CD4-positive, alpha-beta memory T cell (primary cell): Measurements from ENCODE around the gene GCGR. TPM values are rescaled to one million over a fixed set of nuclear protein-coding genes. Genes with fewer than 3 reads are reported as not detected.

Source experiments
- CTCF ChIA-PET: fragments of 350-600 bp; sonication (Branson Sonifier 250); formaldehyde crosslinking; loops from one replicate; lab custom pipeline; 2021; ENCODE audit warnings: inconsistent platforms; ENCODE audit not compliant: partially characterized antibody; lab: Charles Lee
- POLR2A ChIA-PET: fragments of 350-600 bp; sonication (Branson Sonifier 250); formaldehyde crosslinking; loops from one replicate; lab custom pipeline; 2021; ENCODE audit not compliant: partially characterized antibody; lab: Charles Lee
- DNase-seq, 5 donors: peaks; one replicate each; pipeline versions ENCODE4 v3.0.0 to v3.0.0-alpha.2; 2020 to 2022; ENCODE audit warnings: mixed read lengths in 1 of 5
- H3K27ac ChIP-seq: one replicate; pipeline ENCODE4 v1.7.0; 2013; ENCODE audit warnings: low read depth, low read length
- H3K27me3 ChIP-seq: 2 replicates; pipeline ENCODE4 v1.7.0; 2013; ENCODE audit warnings: mild to moderate bottlenecking, low read length, moderate library complexity; ENCODE audit not compliant: insufficient read depth
- H3K36me3 ChIP-seq: 2 replicates; pipeline ENCODE4 v1.7.0; 2013; ENCODE audit warnings: mild to moderate bottlenecking, low read length, moderate library complexity; ENCODE audit not compliant: insufficient read depth
- H3K4me1 ChIP-seq: 2 replicates; pipeline ENCODE4 v1.7.0; 2013; ENCODE audit warnings: mild to moderate bottlenecking, low read length, moderate library complexity; ENCODE audit not compliant: insufficient read depth
- H3K4me3 ChIP-seq, 2 donors: one replicate each; pipeline ENCODE4 v1.7.0; 2013; ENCODE audit warnings: low read length in 2 of 2, mild to moderate bottlenecking in 1 of 2
- H3K9me3 ChIP-seq, 2 donors: one replicate each; pipeline ENCODE4 v1.7.0; 2013; ENCODE audit warnings: low read length in 2 of 2, control low read depth in 1 of 2; ENCODE audit not compliant: control insufficient read depth in 1 of 2
- H3K27ac Mint-ChIP-seq, 7 donors: one replicate each; pipeline ENCODE4 v1.8.0; 2020 to 2021; ENCODE audit warnings: mixed read lengths in 7 of 7, mild to moderate bottlenecking in 6 of 7, inconsistent platforms in 3 of 7, moderate library complexity in 3 of 7
- H3K27me3 Mint-ChIP-seq, 2 donors: one replicate each; pipeline ENCODE4 v1.8.0; 2020 to 2021; ENCODE audit warnings: mixed read lengths in 2 of 2
- H3K36me3 Mint-ChIP-seq, 2 donors: one replicate each; pipeline ENCODE4 v1.8.0; 2020 to 2021; ENCODE audit warnings: mixed read lengths in 2 of 2, inconsistent platforms in 1 of 2, mild to moderate bottlenecking in 1 of 2
- H3K4me1 Mint-ChIP-seq, 4 donors: one replicate each; pipeline ENCODE4 v1.8.0; 2020 to 2021; ENCODE audit warnings: mixed read lengths in 4 of 4, mild to moderate bottlenecking in 1 of 4
- H3K4me3 Mint-ChIP-seq, 8 donors: one replicate each; pipeline ENCODE4 v1.8.0; 2020 to 2021; ENCODE audit warnings: mixed read lengths in 8 of 8, mild to moderate bottlenecking in 7 of 8, moderate library complexity in 6 of 8, inconsistent platforms in 3 of 8
- H3K9me3 Mint-ChIP-seq, 8 donors: one replicate each; pipeline ENCODE4 v1.8.0; 2020 to 2021; ENCODE audit warnings: mixed read lengths in 8 of 8, mild to moderate bottlenecking in 5 of 8, inconsistent platforms in 3 of 8, moderate library complexity in 1 of 8
- intact Hi-C: fragments of 100-400 bp; cut with micrococcal nuclease; formaldehyde crosslinking; loops from one replicate; pipeline ENCODE4 v1.15.1; 2023
- polyA plus RNA-seq, 2 donors: library from polyadenylated mRNA; unstranded; fragments of 300-500 nt; fragmentation: Illumina TruSeq; gene quantifications; one replicate each; pipeline ENCODE4 v1.2.3, GENCODE V29; 2021
- total RNA-seq, 2 experiments: library from RNA; stranded (reverse); gene quantifications; one replicate each; pipeline ENCODE4 v1.2.3, GENCODE V29; 2021

Gene GCGR
- total and polyA plus RNA-seq, 4 experiments from 2014 or later, result not detected

DNA sequence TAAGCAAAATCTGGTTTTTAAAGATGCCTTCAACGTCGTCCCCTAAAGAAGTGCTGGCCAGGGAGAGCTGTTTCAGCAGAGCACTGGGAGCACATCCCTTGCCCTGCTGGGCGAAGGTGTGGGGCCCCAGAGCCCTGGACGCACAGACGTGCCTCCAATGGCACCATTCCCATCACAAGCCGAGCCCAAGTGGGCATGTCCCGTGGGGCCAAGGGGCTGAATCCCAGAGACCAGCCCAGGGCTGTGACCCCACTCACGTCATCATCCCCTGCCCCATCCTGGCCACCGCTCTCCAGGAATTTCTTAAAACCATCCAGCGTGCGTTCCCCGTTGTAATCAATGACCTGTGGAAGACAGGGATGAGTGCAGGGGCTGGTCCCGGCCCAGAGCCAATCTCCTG lies 40.9 kb downstream of the GCGR start:
- Histone ChIP-seq H3K9me3 (no peaks in the 10 kb centered on the region), H3K27ac (no peak overlapping the region), H3K4me1 (no peaks in the 10 kb centered on the region), H3K36me3 (peaks cover 41% of the 10 kb centered on the region), H3K4me3 (no peak overlapping the region), H3K27me3 (no peaks in the 10 kb centered on the region)
- DNase-seq, result no peak
- Mint-ChIP-seq H3K27me3 (no peaks in the 10 kb centered on the region), H3K4me1 (no peaks in the 10 kb centered on the region), H3K36me3 (peaks cover 19 to 32% of the 10 kb centered on the region in 2 donors), H3K27ac (no peak overlapping the region), H3K9me3 (peaks cover 0 to 2% (median 0%) of the 10 kb centered on the region in 8 donors), H3K4me3 (no peak overlapping the region)
- POLR2A ChIA-PET, result interaction anchor here (1.7 kb wide), 1 partner anchor 10 kb away, joined by 4 read pairs; no protein-coding TSS in a partner anchor
- intact Hi-C loops, result no loop called here
- CTCF ChIA-PET, result no interaction called here

DNA sequence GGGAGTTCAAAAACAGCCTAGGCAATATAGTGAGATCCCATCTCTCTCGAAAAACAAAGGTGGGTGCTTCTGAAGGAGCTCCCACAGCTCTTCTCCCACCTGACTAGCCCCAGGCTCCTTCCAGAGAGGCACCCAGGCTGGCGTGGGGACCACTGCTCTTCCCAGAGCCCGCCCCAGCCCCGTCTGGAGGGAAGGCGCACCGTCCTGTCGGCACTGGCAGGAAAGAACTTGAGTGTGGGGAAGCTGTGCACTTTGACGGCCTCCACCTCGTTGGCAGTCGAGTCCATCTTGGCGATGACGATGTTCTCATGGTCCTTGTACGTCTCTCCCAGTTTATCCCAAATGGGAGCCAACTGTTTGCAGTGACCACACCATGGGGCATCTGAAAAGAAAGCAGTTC lies 41.4 kb downstream of the GCGR start:
- H3K9me3 ChIP-seq, result no peaks in the 10 kb centered on the region
- ChIA-PET CTCF (no interaction called here), POLR2A (interaction anchor here (1.7 kb wide), 1 partner anchor 10 kb away, joined by 4 read pairs; no protein-coding TSS in a partner anchor)
- no peak for DNase-seq
- no peak overlapping the region for H3K27ac ChIP-seq
- H3K9me3 Mint-ChIP-seq, result peaks cover 0 to 2% (median 0%) of the 10 kb centered on the region in 8 donors
- no peak overlapping the region for H3K27ac Mint-ChIP-seq
- H3K36me3 Mint-ChIP-seq, result peaks cover 19 to 32% of the 10 kb centered on the region in 2 donors
- intact Hi-C loops, result no loop called here
- no peaks in the 10 kb centered on the region for H3K4me1 Mint-ChIP-seq
- no peaks in the 10 kb centered on the region for H3K27me3 ChIP-seq
- no peak overlapping the region for H3K4me3 ChIP-seq
- H3K36me3 ChIP-seq, result peaks cover 41% of the 10 kb centered on the region
- no peak overlapping the region for H3K4me3 Mint-ChIP-seq
- no peaks in the 10 kb centered on the region for H3K27me3 Mint-ChIP-seq
- H3K4me1 ChIP-seq, result no peaks in the 10 kb centered on the region

DNA sequence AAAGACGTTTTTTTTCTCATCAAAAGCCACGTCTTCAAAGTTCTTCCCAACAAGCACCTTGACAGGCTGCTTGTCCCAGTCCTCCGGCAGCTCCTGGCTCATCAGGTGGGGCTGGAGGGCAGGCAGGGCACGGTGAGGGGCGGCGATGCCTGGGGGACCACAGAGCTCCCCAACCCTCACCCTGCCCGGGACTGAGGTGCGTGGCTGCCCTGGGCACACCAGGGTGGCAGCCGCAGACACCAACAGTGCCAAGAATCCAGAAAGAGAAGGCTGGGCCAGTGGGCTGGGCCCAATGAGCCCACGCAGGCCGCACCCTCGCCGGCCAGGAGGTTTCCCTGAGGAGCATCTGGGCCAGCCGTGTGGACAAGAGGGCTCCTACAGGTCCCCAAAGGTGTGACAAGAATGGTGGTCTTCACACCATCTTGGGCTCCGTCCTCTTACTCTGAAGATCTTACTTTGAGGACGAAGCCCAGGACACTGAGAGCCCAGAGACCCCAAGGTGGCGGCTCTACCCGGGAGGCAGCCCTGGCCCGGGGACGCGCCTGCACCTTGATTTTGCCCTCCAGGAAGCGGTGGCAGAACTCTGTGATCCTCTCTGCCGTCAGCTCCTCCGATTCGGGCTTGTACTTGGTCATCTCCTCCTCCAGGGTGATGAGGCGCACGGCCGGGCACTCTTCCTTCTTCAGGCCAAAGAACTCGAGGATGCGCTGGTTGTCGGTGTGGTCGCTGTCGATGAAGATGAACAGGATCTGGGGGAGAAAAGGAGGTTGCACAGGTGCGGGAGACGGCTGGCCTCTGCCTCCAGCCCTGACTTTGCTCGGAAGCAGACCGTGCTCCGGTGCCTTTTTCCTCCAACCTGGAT lies 42.2 kb downstream of the GCGR start:
- ChIA-PET POLR2A (interaction anchor here (1.7 kb wide), 1 partner anchor 9 kb away, joined by 4 read pairs; no protein-coding TSS in a partner anchor), CTCF (no interaction called here)
- Mint-ChIP-seq H3K27ac (no peak overlapping the region), H3K9me3 (peaks cover 0 to 2% (median 0%) of the 10 kb centered on the region in 8 donors), H3K36me3 (peaks cover 19 to 33% of the 10 kb centered on the region in 2 donors), H3K27me3 (no peaks in the 10 kb centered on the region), H3K4me3 (no peak overlapping the region), H3K4me1 (no peaks in the 10 kb centered on the region)
- Histone ChIP-seq H3K4me3 (no peak overlapping the region), H3K4me1 (no peaks in the 10 kb centered on the region), H3K9me3 (no peaks in the 10 kb centered on the region), H3K36me3 (peaks cover 41% of the 10 kb centered on the region), H3K27ac (no peak overlapping the region), H3K27me3 (no peaks in the 10 kb centered on the region)
- intact Hi-C loops, result no loop called here
- no peak for DNase-seq

DNA sequence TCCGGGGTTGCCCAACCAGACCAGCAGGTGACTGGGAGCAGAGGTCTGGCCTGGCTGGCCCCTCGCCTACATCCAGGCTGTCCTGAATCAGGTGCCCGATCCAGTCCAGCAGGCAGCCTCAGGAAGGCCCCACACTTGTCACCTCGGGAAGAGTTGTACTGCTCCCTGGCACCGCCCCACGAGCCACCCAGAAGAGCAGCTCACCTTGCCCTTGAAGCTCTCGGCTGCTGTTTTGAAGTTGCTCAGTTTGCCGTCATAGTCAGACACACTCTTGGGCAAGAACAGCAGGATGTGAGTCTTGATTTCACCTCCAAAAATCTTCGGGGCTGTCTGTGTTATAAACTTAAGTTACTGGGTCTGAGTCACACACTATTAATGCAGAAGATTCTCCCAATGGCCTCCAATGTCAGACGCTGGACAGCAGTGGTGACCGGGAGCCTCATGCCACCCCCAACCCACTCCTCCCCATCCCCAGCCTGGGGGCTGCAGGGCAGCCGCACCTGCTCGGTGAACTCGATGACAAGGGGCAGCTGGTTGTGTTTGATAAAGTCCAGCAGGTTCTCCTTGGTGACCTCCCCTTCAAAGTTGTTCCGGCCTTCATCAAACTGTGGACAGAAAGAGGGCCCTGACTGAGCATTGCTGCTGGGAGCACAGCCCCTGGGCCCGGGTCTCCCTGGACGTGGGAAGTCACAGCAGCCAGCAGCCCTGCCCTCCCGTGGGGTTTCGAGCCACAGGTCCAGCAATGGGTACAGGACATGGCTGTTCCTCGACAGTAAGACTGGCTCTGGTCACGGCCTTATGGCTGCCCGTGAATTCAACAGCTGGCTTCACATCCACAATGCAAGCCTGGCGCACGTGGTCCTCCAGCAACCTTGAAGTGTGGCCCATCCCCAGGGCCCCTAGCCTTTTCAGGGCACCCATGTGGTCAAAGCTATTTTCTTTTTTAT lies 43.1 kb downstream of the GCGR start:
- no peak overlapping the region for H3K4me3 ChIP-seq
- intact Hi-C loops, result no loop called here
- no peaks in the 10 kb centered on the region for H3K4me1 ChIP-seq
- POLR2A ChIA-PET, result interaction anchor here (0.6 to 0.9 kb wide), 2 partner anchors 14 to 112 kb away, joined by 3 read pairs; partner anchors contain the start of gene MCRIP1
- peaks cover 0 to 2% (median 0%) of the 10 kb centered on the region in 8 donors for H3K9me3 Mint-ChIP-seq
- no peaks in the 10 kb centered on the region for H3K9me3 ChIP-seq
- DNase-seq, result no peak
- no peaks in the 10 kb centered on the region for H3K27me3 ChIP-seq
- H3K4me3 Mint-ChIP-seq, result no peak overlapping the region
- peaks cover 26 to 42% of the 10 kb centered on the region in 2 donors for H3K36me3 Mint-ChIP-seq
- no peaks in the 10 kb centered on the region for H3K27me3 Mint-ChIP-seq
- CTCF ChIA-PET, result no interaction called here
- no peaks in the 10 kb centered on the region for H3K4me1 Mint-ChIP-seq
- peaks cover 50% of the 10 kb centered on the region for H3K36me3 ChIP-seq
- H3K27ac Mint-ChIP-seq, result no peak overlapping the region
- no peak overlapping the region for H3K27ac ChIP-seq

DNA sequence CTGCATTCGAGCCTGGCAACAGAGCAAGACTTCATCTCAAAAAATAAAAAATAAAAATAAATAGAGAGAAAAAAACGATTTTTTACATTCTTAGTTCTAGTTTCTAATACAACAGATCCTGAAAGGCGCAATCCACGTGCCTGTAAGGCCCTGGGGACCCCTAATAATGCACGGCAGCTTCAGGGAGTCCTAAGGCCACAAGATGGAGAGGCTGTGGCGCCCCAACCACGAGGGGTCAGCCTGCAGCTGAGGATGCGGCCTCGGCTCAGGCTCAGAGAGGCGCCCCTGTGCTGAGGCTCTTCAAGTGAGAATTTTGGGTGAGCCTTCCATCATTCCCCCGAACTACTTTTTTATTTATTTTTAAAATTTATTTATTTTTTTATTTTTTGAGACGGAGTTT lies 45.5 kb downstream of the GCGR start:
- peaks cover 60% of the 10 kb centered on the region for H3K36me3 ChIP-seq
- ChIA-PET CTCF (no interaction called here), POLR2A (no interaction called here)
- H3K4me3 ChIP-seq, result no peak overlapping the region
- Mint-ChIP-seq H3K4me1 (peaks cover 0 to 4% (median 0%) of the 10 kb centered on the region in 4 donors), H3K27ac (no peak overlapping the region), H3K9me3 (no peaks in the 10 kb centered on the region), H3K36me3 (peaks cover 23 to 52% of the 10 kb centered on the region in 2 donors), H3K4me3 (no peak overlapping the region), H3K27me3 (no peaks in the 10 kb centered on the region)
- intact Hi-C loops, result no loop called here
- no peaks in the 10 kb centered on the region for H3K4me1 ChIP-seq
- no peaks in the 10 kb centered on the region for H3K9me3 ChIP-seq
- no peak overlapping the region for H3K27ac ChIP-seq
- no peaks in the 10 kb centered on the region for H3K27me3 ChIP-seq
- no peak for DNase-seq

DNA sequence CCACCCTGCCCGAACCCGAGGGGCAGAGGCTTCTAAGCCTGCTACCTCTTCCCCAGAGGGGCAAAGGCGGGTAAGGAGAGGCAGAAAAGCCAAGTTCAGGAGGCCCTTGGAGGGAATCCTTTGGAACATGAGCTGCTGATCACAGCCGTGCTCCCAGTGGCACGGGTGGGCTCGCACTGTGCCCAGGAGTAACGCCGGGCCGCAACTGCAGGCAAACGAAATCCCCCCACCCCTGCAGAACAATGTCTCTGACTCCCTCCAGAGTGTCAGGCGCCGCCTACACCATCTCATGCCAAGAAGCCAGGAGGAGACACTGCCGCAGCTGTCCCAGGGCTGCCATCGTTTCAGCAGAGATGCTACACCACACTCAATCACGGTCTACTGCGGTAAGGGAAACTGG lies 47.5 kb downstream of the GCGR start:
- Mint-ChIP-seq H3K4me1 (peaks cover 0 to 13% (median 0%) of the 10 kb centered on the region in 4 donors), H3K4me3 (no peak overlapping the region), H3K36me3 (peaks cover 11 to 48% of the 10 kb centered on the region in 2 donors), H3K9me3 (no peaks in the 10 kb centered on the region), H3K27ac (no peak overlapping the region), H3K27me3 (no peaks in the 10 kb centered on the region)
- ChIA-PET POLR2A (interaction anchor here (1.1 kb wide), 1 partner anchor 10 kb away, joined by 4 read pairs; no protein-coding TSS in a partner anchor), CTCF (interaction anchor here (0.8 kb wide), 1 partner anchor 14 kb away, joined by 6 read pairs; no protein-coding TSS in a partner anchor)
- Histone ChIP-seq H3K9me3 (no peaks in the 10 kb centered on the region), H3K4me1 (no peaks in the 10 kb centered on the region), H3K27ac (no peak overlapping the region), H3K36me3 (peaks cover 51% of the 10 kb centered on the region), H3K27me3 (no peaks in the 10 kb centered on the region), H3K4me3 (no peak overlapping the region)
- intact Hi-C loops, result no loop called here
- DNase-seq, result no peak
